ENCODE data around the gene RNF181. TPM values are rescaled to one million over a fixed set of nuclear protein-coding genes. Genes with fewer than 3 reads are reported as not detected.
"Not testable (repeated sequence)": the region's sequence is repeated elsewhere in the genome, so short reads cannot be mapped to it uniquely, and the experiment has no call there.

Gene RNF181
- total RNA-seq, 1 experiment from 2014 or later: 167 TPM

- H3K36me3 ChIP-seq: no peaks in the 10 kb centered on the region
- H3K27me3 ChIP-seq: no peaks in the 10 kb centered on the region
- H3K4me3 ChIP-seq: no peak overlapping the region
- no peak for DNase-seq
- no peaks in the 10 kb centered on the region for H3K9me3 ChIP-seq
Observed at GRCh38 chr2:85588236-85588635, 7.3 kb upstream of the RNF181 start.

DNA sequence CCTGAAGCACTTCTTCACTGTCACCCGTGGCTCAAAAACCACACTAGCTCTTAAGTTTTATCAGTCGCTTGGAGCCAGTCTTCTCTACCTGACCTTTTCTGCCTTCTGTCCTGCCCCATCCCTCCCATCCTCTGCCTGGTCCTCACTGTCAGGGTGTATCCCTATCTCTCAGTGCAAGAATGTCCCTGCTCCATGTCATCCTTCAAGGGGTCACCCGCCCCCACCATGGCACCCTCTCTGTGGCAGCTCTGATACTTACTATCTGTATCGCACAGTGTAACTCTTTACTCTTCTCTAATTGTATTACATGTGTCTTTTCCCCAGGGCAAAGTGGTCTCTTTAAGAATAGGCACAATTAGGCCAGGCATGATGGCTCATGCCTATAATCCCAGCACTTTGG lies 6.9 kb upstream of the RNF181 start:
- H3K4me3 ChIP-seq: no peak overlapping the region
- DNase-seq: no peak
- H3K27me3 ChIP-seq: no peaks in the 10 kb centered on the region
- no peaks in the 10 kb centered on the region for H3K9me3 ChIP-seq
- H3K36me3 ChIP-seq: no peaks in the 10 kb centered on the region

DNA sequence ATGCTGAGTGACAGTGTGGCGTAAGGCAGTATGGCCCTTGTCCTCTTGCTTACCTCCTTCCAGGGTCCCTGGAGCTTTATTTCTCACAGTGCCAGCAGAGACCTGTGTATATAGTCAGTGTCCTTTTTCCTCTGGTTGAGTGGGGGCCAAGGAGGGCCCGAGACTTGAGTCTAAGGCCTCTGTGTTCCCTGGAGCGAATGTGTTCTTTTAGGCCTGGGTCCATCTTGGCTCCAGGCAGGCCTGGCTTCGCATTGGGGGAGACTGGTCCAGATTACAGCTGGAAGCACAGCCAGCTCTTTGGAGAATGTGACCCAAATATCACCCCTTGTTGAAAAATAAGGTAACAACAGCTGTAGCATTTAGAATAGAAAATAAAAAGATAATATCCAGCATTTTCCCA lies 6.4 kb upstream of the RNF181 start:
- DNase-seq: no peak
- H3K36me3 ChIP-seq: no peaks in the 10 kb centered on the region
- H3K27me3 ChIP-seq: no peaks in the 10 kb centered on the region
- H3K9me3 ChIP-seq: no peaks in the 10 kb centered on the region
- H3K4me3 ChIP-seq: no peak overlapping the region

- DNase-seq: peak; percentile 52
- Histone ChIP-seq H3K9me3 (no peaks in the 10 kb centered on the region), H3K4me3 (no peak overlapping the region), H3K27me3 (no peaks in the 10 kb centered on the region), H3K36me3 (no peaks in the 10 kb centered on the region)
Observed at GRCh38 chr2:85589982-85590791, 5.4 kb upstream of the RNF181 start.

- Histone ChIP-seq H3K27me3 (no peaks in the 10 kb centered on the region), H3K4me3 (no peak overlapping the region), H3K36me3 (no peaks in the 10 kb centered on the region), H3K9me3 (no peaks in the 10 kb centered on the region)
- DNase-seq: no peak
Observed at GRCh38 chr2:85590950-85591349, 4.6 kb upstream of the RNF181 start.

DNA sequence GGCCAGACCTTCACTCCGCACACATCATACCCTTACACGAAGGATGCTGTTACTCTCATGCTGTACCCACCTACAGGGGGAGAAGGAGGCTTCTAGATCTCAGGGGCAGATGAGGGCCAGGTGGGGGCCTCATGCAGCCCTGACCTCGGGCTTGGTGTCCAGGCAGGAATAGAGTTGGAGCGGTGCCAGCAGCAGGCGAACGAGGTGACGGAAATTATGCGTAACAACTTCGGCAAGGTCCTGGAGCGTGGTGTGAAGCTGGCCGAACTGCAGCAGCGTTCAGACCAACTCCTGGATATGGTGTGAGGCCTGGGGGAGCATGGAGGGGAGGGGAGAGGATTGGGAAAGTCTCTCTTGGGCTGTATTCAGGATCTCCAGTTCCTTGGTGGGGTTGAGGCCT lies 4.0 kb upstream of the RNF181 start:
- Histone ChIP-seq H3K4me3 (no peak overlapping the region), H3K36me3 (peaks cover 4% of the 10 kb centered on the region), H3K27me3 (no peaks in the 10 kb centered on the region), H3K9me3 (no peaks in the 10 kb centered on the region)
- no peak for DNase-seq

DNA sequence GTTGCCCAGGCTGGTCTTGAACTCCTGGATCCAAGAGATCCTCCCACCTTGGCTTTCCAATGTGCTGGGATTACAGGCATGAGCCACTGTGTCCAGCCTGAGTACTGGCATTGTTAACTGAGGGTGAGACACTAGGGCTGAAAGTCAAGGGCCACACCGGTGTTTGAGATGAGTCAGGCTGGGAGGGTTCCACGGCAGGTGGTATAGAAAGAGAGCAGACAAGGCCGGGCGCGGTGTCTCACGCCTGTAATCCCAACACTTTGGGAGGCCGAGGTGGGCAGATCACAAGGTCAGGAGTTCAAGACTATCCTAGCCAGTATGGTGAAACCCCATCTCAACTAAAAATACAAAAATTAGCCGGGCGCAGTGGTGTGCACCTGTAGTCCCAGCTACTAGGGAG lies 3.2 kb upstream of the RNF181 start:
- not testable (repeated sequence) for DNase-seq, H3K27me3 ChIP-seq, H3K9me3 ChIP-seq, H3K4me3 ChIP-seq
- H3K36me3 ChIP-seq: peaks cover 11% of the 10 kb centered on the region

DNA sequence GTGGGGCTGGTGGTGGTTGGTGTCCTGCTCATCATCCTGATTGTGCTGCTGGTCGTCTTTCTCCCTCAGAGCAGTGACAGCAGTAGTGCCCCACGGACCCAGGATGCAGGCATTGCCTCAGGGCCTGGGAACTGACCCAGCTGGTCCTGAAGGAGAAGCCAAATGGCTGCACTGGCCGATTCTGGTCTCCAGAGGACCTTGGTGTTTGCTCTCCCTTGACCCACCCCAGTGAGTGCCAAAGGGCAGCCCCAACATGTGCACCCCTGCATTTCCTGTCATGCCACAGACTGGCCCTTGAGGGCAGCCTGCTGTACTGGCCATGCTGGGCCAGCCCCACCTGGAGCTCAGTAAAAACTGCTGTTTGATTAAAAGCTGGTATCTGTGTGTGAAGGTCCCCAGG lies 2.5 kb upstream of the RNF181 start:
- no peak overlapping the region for H3K4me3 ChIP-seq
- peaks cover 16% of the 10 kb centered on the region for H3K36me3 ChIP-seq
- no peaks in the 10 kb centered on the region for H3K9me3 ChIP-seq
- DNase-seq: no peak
- H3K27me3 ChIP-seq: no peaks in the 10 kb centered on the region

DNA sequence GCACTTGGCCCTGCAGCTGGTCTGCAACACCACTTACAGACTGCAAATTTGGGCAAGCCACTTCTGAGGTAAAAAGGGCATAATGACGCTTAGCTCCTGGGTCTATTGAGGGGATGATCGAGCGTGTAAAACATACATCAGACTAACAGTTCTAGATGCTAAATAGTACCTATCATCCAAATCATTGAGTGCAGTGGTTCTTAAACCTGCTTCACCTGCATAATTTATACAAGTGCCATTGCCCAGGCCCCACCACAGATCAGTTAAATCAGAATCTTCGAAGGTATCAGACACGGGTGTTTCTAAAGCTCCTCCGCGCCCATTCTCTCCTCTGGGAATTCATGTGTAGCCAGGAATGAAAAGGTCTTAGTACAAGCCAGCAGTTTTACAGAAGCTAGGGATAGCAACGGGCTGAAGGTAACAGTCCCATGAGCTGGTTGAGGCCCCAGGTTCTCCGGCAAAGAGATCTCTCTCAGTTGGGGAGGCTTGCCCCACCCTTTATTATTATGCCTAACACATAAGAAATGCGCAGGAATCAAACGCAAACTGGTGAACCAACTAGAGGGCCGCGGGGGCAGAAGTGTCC lies 737 bp upstream of the RNF181 start:
- DNase-seq: no peak
- Histone ChIP-seq H3K36me3 (peaks cover 19% of the 10 kb centered on the region), H3K9me3 (no peaks in the 10 kb centered on the region), H3K4me3 (peak overlapping the region; percentile 83), H3K27me3 (no peaks in the 10 kb centered on the region)

DNA sequence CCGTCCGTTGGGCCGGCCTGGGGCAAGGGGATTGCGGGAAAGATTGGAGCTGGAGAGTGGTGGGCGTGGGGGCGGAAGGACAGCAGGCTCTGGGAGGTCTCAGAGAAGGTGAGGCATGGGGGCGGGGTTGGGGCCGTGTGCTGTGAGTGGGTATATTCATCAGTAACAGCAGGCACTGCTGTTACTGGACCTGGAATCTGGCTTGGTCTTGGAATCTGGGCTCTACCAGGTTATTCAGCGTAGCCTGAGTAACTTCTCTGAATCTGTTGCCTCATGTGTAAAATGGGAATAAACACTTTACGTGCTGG lies 435 bp downstream of the RNF181 start:
- H3K9me3 ChIP-seq: no peaks in the 10 kb centered on the region
- H3K4me3 ChIP-seq: peak overlapping the region; percentile 83
- no peak for DNase-seq
- no peaks in the 10 kb centered on the region for H3K27me3 ChIP-seq
- H3K36me3 ChIP-seq: peaks cover 19% of the 10 kb centered on the region

DNA sequence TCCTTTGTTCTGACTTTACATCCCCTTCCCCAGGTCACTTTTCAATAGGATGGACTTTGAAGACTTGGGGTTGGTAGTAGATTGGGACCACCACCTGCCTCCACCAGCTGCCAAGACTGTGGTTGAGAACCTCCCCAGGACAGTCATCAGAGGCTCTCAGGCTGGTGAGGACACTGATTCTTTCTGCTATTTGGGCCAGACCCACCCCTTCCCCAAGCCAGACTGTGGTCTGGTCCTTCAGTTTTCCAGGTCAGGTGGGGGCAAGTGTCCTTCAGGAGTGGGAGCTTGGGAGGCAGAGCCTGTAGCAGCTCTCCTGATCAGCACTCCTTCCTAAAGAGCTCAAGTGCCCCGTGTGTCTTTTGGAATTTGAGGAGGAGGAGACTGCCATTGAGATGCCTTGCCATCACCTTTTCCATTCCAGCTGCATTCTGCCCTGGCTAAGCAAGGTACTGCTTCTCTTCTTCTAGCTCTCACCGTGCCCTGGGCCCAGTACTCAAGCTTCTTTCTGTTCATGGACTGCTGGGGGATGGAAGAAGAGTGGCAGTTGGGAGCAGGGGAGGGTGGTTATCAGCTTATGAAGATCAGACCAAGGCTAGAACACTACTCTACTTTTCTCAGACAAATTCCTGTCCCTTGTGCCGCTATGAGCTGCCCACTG lies 1.1 kb downstream of the RNF181 start:
- Histone ChIP-seq H3K27me3 (no peaks in the 10 kb centered on the region), H3K36me3 (peaks cover 19% of the 10 kb centered on the region), H3K4me3 (peak overlapping the region; percentile 83), H3K9me3 (no peaks in the 10 kb centered on the region)
- DNase-seq: no peak

GRCh38 chr2:85597241-85597640 lies 1.7 kb downstream of the RNF181 start:
- no peak for DNase-seq
- Histone ChIP-seq H3K36me3 (peaks cover 19% of the 10 kb centered on the region), H3K4me3 (no peak overlapping the region), H3K27me3 (no peaks in the 10 kb centered on the region), H3K9me3 (no peaks in the 10 kb centered on the region)

DNA sequence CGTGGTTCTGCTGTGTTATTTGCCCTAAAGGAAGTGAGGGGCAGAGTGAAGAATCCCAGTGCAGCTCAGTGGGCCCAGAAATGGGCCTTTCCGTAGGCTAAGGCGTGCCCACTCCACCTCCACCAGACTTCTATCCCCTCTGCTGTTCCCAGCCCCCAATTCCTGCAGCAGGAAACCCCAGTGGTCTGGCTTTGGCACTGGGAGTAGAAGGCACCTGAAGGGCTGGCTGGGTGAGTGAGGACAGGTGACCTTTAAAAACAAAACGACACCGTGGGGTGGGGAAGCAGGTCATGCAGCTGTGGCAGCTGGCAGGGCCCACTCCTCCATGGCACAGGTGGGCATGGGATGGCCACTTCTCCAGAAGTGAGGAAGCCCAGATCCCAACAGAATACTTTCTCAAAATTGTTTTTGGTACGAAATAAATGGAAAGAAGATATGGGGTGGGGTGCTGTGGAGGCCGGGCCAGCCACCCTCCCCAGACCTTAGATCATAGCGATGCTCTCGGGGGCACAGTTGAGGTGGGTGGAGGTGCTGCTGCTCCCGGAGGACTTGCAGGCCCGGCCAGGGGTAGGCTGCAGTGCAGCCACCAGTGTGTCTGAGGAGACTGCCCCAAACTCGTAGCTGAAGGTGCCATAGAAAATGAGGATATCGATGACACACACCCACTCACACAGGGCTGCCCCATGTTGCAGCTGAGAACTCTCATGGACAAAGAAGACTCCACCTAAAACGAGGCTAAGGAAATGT lies 3.2 kb downstream of the RNF181 start:
- Histone ChIP-seq H3K4me3 (no peak overlapping the region), H3K9me3 (no peaks in the 10 kb centered on the region), H3K27me3 (no peaks in the 10 kb centered on the region), H3K36me3 (peaks cover 19% of the 10 kb centered on the region)
- DNase-seq: no peak

DNA sequence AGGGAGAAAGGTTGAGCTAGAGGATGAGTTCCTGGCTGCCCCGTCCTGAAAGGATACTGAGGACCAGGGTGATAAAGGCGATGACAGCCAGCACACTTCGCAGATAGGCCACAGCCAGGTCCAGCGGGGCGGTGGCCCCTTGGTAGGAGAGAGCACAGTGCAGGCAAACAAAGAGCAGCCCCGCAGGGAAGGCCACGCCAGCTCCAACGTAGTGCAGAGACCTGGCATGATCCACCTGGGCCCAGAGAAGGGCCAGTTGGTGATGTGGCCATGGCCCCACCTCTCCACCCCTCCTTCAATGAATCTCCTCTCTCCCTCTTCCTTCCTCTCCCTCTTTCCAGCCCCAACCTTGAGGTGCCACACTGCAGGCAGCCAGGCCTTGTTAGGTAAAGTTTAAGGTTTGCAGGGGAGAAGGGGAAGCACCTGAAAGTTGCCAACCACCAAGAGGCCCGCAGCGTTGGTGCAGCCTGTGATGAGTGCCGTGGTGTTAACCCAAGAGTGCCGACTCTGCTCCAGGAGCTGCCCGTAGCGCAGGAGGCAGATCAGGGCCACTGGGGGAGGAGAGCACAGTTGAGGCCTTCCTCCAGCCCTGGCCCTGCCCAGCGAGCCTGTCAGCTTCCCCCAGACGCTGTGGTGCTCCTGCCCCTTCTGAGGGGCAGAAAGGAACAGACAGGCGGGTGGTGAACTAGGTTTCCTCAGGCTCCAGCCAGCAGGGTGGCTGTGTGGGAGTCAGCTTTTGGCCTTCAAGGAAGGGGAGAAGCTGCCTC lies 4.1 kb downstream of the RNF181 start:
- Histone ChIP-seq H3K9me3 (no peaks in the 10 kb centered on the region), H3K36me3 (peaks cover 19% of the 10 kb centered on the region), H3K4me3 (no peak overlapping the region), H3K27me3 (no peaks in the 10 kb centered on the region)
- no peak for DNase-seq

DNA sequence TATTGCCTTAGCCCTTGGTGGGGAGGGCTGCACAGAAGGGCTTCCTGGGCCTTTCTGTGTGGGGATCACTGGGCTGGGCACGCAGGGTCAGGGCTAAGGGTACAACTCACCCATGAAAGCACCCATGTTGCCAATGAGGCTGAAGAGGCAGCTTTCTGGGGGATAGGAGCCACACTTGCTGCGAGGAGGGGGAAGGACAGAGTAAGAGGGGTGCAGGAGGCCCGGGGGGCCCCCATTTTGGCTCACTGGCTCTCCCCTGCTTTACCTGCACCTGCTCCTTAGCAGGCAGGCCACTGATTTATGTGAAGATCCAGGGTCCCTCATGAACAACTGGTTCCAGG lies 4.7 kb downstream of the RNF181 start:
- Histone ChIP-seq H3K4me3 (no peak overlapping the region), H3K36me3 (peaks cover 19% of the 10 kb centered on the region), H3K9me3 (no peaks in the 10 kb centered on the region), H3K27me3 (no peaks in the 10 kb centered on the region)
- no peak for DNase-seq

DNA sequence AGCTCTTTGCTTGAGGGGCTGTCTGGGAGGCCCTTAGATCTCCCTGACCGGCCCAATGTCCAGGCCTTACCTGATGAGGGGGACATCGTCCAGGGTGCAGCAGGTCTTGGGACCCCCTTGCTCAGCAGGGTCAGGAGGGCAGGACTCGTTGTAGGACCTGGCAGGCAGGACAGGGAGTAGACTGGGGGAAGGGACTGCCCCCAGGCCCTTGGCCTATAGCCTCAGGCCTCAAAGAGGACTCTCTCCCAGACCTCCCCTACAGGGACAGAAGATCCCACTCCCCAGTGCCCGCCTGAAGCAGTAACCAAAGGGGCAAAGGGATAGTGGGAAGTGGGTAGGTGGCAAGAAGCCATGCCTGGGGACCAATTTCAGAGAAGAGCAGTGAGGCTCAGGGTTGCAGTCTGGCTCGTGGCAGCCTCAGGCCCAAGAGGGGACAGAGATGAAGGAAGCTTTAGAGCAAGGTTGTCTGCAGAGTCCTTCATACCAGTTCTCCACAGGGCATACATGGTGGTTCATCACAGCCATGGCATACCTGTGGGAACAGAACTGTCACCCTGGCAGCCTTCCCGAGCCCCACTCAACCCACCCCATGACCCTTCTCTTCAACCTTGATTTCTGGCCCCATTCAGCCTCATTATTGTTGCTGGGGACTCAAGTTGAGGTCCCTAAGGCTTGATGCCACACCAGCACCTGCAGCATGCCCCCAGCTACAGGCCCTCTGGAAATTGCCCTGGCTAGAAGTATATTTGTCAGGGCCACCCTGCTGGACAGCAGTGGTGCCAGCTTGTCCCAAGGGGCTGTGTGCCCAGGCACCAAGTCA lies 5.6 kb downstream of the RNF181 start:
- Histone ChIP-seq H3K9me3 (no peaks in the 10 kb centered on the region), H3K36me3 (peaks cover 19% of the 10 kb centered on the region), H3K4me3 (no peak overlapping the region), H3K27me3 (no peaks in the 10 kb centered on the region)
- no peak for DNase-seq

Data from MG63 (cell line).